ENCODE results near the gene SBK2. TPM values are rescaled to one million over a fixed set of nuclear protein-coding genes. Genes with fewer than 3 reads are reported as not detected.

SBK2 gene
- polyA plus RNA-seq, 1 of the 3 experiments (the other 2 are of a cell fraction): 0.20 TPM

DNA sequence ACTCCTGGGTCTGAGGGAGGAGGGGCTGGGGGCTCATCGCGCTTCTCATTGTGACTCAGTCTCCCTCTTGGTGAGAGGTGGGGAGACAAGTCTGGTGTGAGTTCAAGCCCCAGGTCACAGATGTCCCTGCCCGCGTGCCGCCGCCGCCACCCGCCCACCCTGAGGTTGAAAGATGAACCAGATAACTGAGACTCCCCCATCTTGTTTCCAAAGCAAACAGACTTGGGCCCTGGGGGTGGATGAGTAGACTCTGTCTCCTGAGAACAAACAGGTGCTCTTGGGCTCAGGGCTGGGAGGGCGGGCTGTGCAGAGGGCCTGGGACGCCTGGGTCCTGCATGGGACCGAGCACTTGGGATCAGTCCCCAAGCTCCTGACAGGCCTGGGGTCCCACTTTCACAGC, 567 bp downstream of the SBK2 start:
- CTCF ChIA-PET: interaction anchor here (1.2 to 2.1 kb wide), 4 partner anchors 8 to 51 kb away, joined by 3 to 9 read pairs (median 6); no protein-coding TSS in a partner anchor
- H2AFZ ChIP-seq (ENCODE audit: low read depth): no peak overlapping the region
- no peaks in the 10 kb centered on the region for H3K9me2 ChIP-seq
- no peak for DNase-seq
- no peak overlapping the region for H3K4me2 ChIP-seq
- H3K27ac ChIP-seq (ENCODE audit: low read depth in 2 of 2, low read length in 1 of 2): no peak overlapping the region
- TF ChIP-seq RFX5 (IDR thresholded peaks at IDR 0.05; ENCODE audit: low read length) (no peak), ELF1 (IDR thresholded peaks at IDR 0.05) (no peak), RCOR1 (IDR thresholded peaks at IDR 0.05; ENCODE audit: low read length) (no peak), RXRA (IDR thresholded peaks at IDR 0.05; ENCODE audit: borderline replicate concordance, low read depth) (no peak), CHD2 (IDR thresholded peaks at IDR 0.05; ENCODE audit: low read length, partially characterized antibody) (no peak), REST (IDR thresholded peaks at IDR 0.05; ENCODE audit: low read depth, low read length) (no peak), TCF12 (IDR thresholded peaks at IDR 0.05) (no peak), JUND (IDR thresholded peaks at IDR 0.05) (no peak), EP300 (IDR thresholded peaks at IDR 0.05; ENCODE audit: borderline replicate concordance in 1 of 2, low read depth in 1 of 2, low read length in 1 of 2) (no peak), GABPA (IDR thresholded peaks at IDR 0.05; ENCODE audit: low read depth) (no peak), TEAD4 (IDR thresholded peaks at IDR 0.05; ENCODE audit: borderline replicate concordance, insufficient read depth) (no peak)
- TF ChIP-seq, protein P1, sequence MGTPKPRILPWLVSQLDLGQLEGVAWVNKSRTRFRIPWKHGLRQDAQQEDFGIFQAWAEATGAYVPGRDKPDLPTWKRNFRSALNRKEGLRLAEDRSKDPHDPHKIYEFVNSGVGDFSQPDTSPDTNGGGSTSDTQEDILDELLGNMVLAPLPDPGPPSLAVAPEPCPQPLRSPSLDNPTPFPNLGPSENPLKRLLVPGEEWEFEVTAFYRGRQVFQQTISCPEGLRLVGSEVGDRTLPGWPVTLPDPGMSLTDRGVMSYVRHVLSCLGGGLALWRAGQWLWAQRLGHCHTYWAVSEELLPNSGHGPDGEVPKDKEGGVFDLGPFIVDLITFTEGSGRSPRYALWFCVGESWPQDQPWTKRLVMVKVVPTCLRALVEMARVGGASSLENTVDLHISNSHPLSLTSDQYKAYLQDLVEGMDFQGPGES (IDR thresholded peaks at IDR 0.05; ENCODE audit: low read depth, low read length): no peak
- no peak overlapping the region for H3K9ac ChIP-seq
- no peaks in the 10 kb centered on the region for H3K27me3 ChIP-seq (ENCODE audit: insufficient read depth)
- no peaks in the 10 kb centered on the region for H3K9me3 ChIP-seq
- POLR2A ChIA-PET: no interaction called here
- no peaks in the 10 kb centered on the region for H3K79me2 ChIP-seq (ENCODE audit: insufficient read depth)
- 86% methylated on average over 11 of the region's 11 CpGs for WGBS (ENCODE audit: low lambda C conversion rate)
- H4K20me1 ChIP-seq (ENCODE audit: insufficient read depth): no peaks in the 10 kb centered on the region
- H3K36me3 ChIP-seq (replicated peaks in 1 of 2; ENCODE audit: control insufficient read depth in 1 of 2, insufficient read depth in 2 of 2, low read length in 1 of 2): no peaks in the 10 kb centered on the region
- H3K4me1 ChIP-seq (ENCODE audit: control insufficient read depth in 1 of 2, insufficient read depth in 2 of 2, low read depth in 1 of 2, low read length in 1 of 2): peaks cover 0 to 3% of the 10 kb centered on the region in 2 experiments; a peak in 2 of 4 replicates
- H3K4me3 ChIP-seq (ENCODE audit: low read depth in 2 of 2, low read length in 1 of 2): no peak overlapping the region
- H3F3A ChIP-seq (replicated peaks; ENCODE audit: insufficient read depth): peaks cover 4% of the 10 kb centered on the region

DNA sequence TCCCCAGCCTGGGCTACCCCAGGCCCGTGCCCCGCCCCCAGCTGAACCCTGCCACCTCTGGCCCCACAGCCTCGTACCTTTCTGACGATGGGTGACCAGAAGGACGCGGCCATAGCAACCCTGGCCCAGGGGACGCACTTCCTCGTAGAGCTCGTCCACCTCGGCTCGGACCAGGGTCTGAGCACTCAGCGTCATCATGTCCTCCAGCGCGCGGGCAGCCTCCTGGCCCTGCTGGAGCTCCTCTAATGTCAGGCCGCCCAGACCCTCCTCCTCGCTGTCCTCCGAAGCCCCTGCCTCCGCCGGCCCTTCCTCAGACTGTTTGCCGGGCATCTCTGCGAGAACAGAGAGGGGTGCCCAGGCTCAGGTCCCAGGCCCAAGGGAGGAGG, 975 bp downstream of the SBK2 start:
- no peak overlapping the region for H3K4me3 ChIP-seq (ENCODE audit: low read depth in 2 of 2, low read length in 1 of 2)
- H3K36me3 ChIP-seq (replicated peaks in 1 of 2; ENCODE audit: control insufficient read depth in 1 of 2, insufficient read depth in 2 of 2, low read length in 1 of 2): no peaks in the 10 kb centered on the region
- peaks cover 4% of the 10 kb centered on the region for H3F3A ChIP-seq (replicated peaks; ENCODE audit: insufficient read depth)
- 97% methylated on average over 21 of the region's 22 CpGs for WGBS (ENCODE audit: low lambda C conversion rate)
- no peaks in the 10 kb centered on the region for H4K20me1 ChIP-seq (ENCODE audit: insufficient read depth)
- no peaks in the 10 kb centered on the region for H3K79me2 ChIP-seq (ENCODE audit: insufficient read depth)
- no peaks in the 10 kb centered on the region for H3K9me3 ChIP-seq
- DNase-seq: no peak
- H3K27me3 ChIP-seq (ENCODE audit: insufficient read depth): no peaks in the 10 kb centered on the region
- H3K4me2 ChIP-seq: no peak overlapping the region
- no peak for TF ChIP-seq ELF1 (IDR thresholded peaks at IDR 0.05)
- no peak for TF ChIP-seq TCF12 (IDR thresholded peaks at IDR 0.05)
- TF ChIP-seq POLR2AphosphoS5 (IDR thresholded peaks at IDR 0.05; ENCODE audit: low read depth, low read length): no peak
- TF ChIP-seq RAD21 (IDR thresholded peaks at IDR 0.05; ENCODE audit: low read length): no peak
- no peak for TF ChIP-seq RCOR1 (IDR thresholded peaks at IDR 0.05; ENCODE audit: low read length)
- no peak for TF ChIP-seq EP300 (IDR thresholded peaks at IDR 0.05; ENCODE audit: borderline replicate concordance in 1 of 2, low read depth in 1 of 2, low read length in 1 of 2)
- no peak for TF ChIP-seq NRF1 (IDR thresholded peaks at IDR 0.05; ENCODE audit: low read depth, low read length)
- TF ChIP-seq, protein P2, sequence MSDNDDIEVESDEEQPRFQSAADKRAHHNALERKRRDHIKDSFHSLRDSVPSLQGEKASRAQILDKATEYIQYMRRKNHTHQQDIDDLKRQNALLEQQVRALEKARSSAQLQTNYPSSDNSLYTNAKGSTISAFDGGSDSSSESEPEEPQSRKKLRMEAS (IDR thresholded peaks at IDR 0.05; ENCODE audit: low read depth): no peak
- TF ChIP-seq FOXM1 (IDR thresholded peaks at IDR 0.05; ENCODE audit: low read depth): no peak
- TF ChIP-seq GATA2 (CRISPR knock-in tag; IDR thresholded peaks at IDR 0.05): no peak
- no peak for TF ChIP-seq TEAD4 (IDR thresholded peaks at IDR 0.05; ENCODE audit: borderline replicate concordance, insufficient read depth)
- peaks cover 0 to 3% of the 10 kb centered on the region in 2 experiments; a peak in 2 of 4 replicates for H3K4me1 ChIP-seq (ENCODE audit: control insufficient read depth in 1 of 2, insufficient read depth in 2 of 2, low read depth in 1 of 2, low read length in 1 of 2)
- POLR2A ChIA-PET: no interaction called here
- no peak overlapping the region for H2AFZ ChIP-seq (ENCODE audit: low read depth)
- H3K9ac ChIP-seq: no peak overlapping the region
- no peaks in the 10 kb centered on the region for H3K9me2 ChIP-seq
- no peak overlapping the region for H3K27ac ChIP-seq (ENCODE audit: low read depth in 2 of 2, low read length in 1 of 2)
- CTCF ChIA-PET: interaction anchor here (1.0 to 2.1 kb wide), 5 partner anchors 8 to 96 kb away, joined by 3 to 9 read pairs (median 5); no protein-coding TSS in a partner anchor
